Measurements from ENCODE around the gene CDH23. TPM values are rescaled to one million over a fixed set of nuclear protein-coding genes. Genes with fewer than 3 reads are reported as not detected.

CDH23 gene
- total and polyA plus RNA-seq, 9 of the 15 experiments (the other 6 are each of a cell fraction or from before 2014, with no cell fraction given), result 0.18 to 1.2 (median 0.47) TPM

DNA sequence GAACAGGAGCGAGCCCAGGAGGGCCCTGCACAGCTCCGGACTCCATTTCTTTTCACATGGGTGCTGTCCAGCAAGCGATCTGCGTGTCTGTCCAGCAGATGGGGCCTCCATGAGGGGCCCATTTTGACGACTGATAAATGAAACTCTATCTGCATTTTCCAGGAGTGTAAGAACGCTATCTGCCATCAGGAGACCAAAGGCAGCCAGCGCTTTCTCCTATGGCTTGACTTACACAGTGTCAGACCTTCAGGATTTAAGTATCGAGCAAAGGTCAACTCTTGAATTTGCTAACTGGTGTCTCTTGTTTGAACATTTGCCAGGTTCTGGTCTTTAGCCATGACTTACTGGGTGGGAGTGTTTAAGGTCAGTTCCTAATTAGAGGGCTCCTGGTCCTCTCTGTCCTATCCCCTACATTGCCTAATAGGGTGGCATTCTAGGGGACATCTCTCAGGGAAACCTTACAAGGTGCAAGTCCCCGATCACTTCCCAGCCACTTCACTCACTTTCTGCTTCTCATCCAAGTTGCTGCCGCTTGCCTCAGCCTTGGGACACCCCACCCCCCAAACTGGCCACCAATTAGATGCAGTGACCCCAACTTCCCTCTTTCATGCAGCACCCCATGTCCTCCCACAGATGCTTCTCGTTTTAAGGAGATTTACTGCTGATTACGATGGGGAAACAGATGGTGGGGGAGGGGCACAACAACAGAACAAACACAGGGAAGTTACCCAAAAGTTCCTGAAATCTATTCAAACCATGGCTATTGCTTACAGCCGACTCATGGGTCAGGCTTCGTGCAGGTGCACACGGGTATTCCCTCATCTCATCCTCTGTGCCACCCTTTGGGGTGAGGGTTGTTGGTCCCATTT lies 356.6 kb downstream of the CDH23 start (continued):
- TF ChIP-seq MYBL2 (IDR thresholded peaks at IDR 0.05; ENCODE audit: low read depth) (no peak), MYBL2 (CRISPR knock-in tag; IDR thresholded peaks at IDR 0.05; ENCODE audit: borderline replicate concordance) (no peak), PPARD (CRISPR knock-in tag; IDR thresholded peaks at IDR 0.05) (no peak), ZNF79 (CRISPR knock-in tag; IDR thresholded peaks at IDR 0.05; ENCODE audit: low read depth) (no peak; the same call in 1 of the 2 replicates), EHMT2 (IDR thresholded peaks at IDR 0.05) (peak; percentile 89), SNRNP70 (optimal IDR thresholded peaks at IDR 0.05; ENCODE audit: low read depth, low read length) (no peak), PTBP1 (IDR thresholded peaks at IDR 0.05; ENCODE audit: low read depth, low read length) (no peak), POLR3A (IDR thresholded peaks at IDR 0.05; ENCODE audit: borderline replicate concordance, extremely low read depth, insufficient read depth, insufficient read length) (no peak), KLF1 (tag; IDR thresholded peaks at IDR 0.05) (no peak), ARID1B (IDR thresholded peaks at IDR 0.05) (peak; percentile 85), ARID2 (IDR thresholded peaks at IDR 0.05) (no peak), NFRKB (IDR thresholded peaks at IDR 0.05; ENCODE audit: low read depth) (no peak; the same call in 1 of the 2 replicates), ZNF146 (CRISPR knock-in tag; IDR thresholded peaks at IDR 0.05; ENCODE audit: unreplicated experiment) (no peak), ZFPM2 (CRISPR knock-in tag; IDR thresholded peaks at IDR 0.05) (peak; percentile 52; the same call in 1 of the 2 replicates), TRIM24 (IDR thresholded peaks at IDR 0.05) (peak; percentile 85 to 94), SRSF1 (IDR thresholded peaks at IDR 0.05; ENCODE audit: low read depth, low read length) (no peak), RBM14 (IDR thresholded peaks at IDR 0.05; ENCODE audit: borderline replicate concordance, insufficient read depth, low read depth, low read length) (no peak), HNRNPK (IDR thresholded peaks at IDR 0.05; ENCODE audit: low read depth, low read length, poor library complexity, severe bottlenecking) (no peak)
- TF ChIP-seq, protein P1, sequence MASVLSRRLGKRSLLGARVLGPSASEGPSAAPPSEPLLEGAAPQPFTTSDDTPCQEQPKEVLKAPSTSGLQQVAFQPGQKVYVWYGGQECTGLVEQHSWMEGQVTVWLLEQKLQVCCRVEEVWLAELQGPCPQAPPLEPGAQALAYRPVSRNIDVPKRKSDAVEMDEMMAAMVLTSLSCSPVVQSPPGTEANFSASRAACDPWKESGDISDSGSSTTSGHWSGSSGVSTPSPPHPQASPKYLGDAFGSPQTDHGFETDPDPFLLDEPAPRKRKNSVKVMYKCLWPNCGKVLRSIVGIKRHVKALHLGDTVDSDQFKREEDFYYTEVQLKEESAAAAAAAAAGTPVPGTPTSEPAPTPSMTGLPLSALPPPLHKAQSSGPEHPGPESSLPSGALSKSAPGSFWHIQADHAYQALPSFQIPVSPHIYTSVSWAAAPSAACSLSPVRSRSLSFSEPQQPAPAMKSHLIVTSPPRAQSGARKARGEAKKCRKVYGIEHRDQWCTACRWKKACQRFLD (CRISPR knock-in tag; IDR thresholded peaks at IDR 0.05), result peak; percentile 89
- TF ChIP-seq, protein P2, sequence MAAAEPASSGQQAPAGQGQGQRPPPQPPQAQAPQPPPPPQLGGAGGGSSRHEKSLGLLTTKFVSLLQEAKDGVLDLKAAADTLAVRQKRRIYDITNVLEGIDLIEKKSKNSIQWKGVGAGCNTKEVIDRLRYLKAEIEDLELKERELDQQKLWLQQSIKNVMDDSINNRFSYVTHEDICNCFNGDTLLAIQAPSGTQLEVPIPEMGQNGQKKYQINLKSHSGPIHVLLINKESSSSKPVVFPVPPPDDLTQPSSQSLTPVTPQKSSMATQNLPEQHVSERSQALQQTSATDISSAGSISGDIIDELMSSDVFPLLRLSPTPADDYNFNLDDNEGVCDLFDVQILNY (CRISPR knock-in tag; IDR thresholded peaks at IDR 0.05), result no peak
- TF ChIP-seq, protein P3, sequence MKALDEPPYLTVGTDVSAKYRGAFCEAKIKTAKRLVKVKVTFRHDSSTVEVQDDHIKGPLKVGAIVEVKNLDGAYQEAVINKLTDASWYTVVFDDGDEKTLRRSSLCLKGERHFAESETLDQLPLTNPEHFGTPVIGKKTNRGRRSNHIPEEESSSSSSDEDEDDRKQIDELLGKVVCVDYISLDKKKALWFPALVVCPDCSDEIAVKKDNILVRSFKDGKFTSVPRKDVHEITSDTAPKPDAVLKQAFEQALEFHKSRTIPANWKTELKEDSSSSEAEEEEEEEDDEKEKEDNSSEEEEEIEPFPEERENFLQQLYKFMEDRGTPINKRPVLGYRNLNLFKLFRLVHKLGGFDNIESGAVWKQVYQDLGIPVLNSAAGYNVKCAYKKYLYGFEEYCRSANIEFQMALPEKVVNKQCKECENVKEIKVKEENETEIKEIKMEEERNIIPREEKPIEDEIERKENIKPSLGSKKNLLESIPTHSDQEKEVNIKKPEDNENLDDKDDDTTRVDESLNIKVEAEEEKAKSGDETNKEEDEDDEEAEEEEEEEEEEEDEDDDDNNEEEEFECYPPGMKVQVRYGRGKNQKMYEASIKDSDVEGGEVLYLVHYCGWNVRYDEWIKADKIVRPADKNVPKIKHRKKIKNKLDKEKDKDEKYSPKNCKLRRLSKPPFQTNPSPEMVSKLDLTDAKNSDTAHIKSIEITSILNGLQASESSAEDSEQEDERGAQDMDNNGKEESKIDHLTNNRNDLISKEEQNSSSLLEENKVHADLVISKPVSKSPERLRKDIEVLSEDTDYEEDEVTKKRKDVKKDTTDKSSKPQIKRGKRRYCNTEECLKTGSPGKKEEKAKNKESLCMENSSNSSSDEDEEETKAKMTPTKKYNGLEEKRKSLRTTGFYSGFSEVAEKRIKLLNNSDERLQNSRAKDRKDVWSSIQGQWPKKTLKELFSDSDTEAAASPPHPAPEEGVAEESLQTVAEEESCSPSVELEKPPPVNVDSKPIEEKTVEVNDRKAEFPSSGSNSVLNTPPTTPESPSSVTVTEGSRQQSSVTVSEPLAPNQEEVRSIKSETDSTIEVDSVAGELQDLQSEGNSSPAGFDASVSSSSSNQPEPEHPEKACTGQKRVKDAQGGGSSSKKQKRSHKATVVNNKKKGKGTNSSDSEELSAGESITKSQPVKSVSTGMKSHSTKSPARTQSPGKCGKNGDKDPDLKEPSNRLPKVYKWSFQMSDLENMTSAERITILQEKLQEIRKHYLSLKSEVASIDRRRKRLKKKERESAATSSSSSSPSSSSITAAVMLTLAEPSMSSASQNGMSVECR (CRISPR knock-in tag; IDR thresholded peaks at IDR 0.05), result peak; percentile 62
